ENCODE data around the gene TMEM233.

Gene TMEM233

DNA sequence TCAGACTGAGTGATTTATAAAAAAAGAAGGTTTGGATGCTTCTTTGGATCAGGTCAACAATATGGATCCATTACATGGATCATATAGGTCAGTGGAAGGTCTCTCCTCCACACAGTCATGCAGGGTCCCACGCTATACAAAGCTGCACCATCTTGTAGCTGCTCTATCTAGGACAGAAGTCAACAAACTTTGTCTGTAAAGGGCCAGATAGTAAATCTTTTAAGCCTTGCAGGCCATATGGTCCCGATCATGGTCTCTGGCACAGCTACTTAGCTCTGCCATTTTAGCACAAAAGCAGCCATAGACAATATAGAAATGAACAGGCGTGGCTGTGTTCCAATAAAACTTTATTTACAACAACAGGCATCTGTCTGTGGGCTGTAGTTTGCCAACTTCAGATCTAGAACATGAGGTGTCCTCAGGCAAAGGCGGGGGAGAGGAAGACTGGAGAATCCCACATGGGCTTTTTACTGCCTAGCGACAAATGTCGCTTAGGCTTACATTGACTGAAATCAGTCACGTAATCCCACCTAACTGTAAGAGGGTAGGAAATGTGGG lies 36.7 kb downstream of the TMEM233 start:
- no peaks in the 10 kb centered on the region for H3K79me2 ChIP-seq (ENCODE audit: insufficient read depth, low read length)
- H3K9ac ChIP-seq (ENCODE audit: low read depth, low read length), result no peak overlapping the region
- H3K4me2 ChIP-seq (ENCODE audit: insufficient read depth, low read length), result no peak overlapping the region
- no peak overlapping the region for H2AFZ ChIP-seq (ENCODE audit: low read depth, low read length)
- TF ChIP-seq, protein P1, sequence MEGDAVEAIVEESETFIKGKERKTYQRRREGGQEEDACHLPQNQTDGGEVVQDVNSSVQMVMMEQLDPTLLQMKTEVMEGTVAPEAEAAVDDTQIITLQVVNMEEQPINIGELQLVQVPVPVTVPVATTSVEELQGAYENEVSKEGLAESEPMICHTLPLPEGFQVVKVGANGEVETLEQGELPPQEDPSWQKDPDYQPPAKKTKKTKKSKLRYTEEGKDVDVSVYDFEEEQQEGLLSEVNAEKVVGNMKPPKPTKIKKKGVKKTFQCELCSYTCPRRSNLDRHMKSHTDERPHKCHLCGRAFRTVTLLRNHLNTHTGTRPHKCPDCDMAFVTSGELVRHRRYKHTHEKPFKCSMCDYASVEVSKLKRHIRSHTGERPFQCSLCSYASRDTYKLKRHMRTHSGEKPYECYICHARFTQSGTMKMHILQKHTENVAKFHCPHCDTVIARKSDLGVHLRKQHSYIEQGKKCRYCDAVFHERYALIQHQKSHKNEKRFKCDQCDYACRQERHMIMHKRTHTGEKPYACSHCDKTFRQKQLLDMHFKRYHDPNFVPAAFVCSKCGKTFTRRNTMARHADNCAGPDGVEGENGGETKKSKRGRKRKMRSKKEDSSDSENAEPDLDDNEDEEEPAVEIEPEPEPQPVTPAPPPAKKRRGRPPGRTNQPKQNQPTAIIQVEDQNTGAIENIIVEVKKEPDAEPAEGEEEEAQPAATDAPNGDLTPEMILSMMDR (IDR thresholded peaks at IDR 0.05; ENCODE audit: borderline replicate concordance, extremely low read depth, low read length, poor library complexity, severe bottlenecking), result no peak
- TF ChIP-seq EZH2 (IDR thresholded peaks at IDR 0.05; ENCODE audit: borderline replicate concordance, low read depth, low read length, severe bottlenecking), result no peak
- no peak overlapping the region for H3K4me3 ChIP-seq (ENCODE audit: low read depth in 1 of 2, low read length in 2 of 2)
- H3K36me3 ChIP-seq (ENCODE audit: insufficient read depth, low read length), result no peaks in the 10 kb centered on the region
- ATAC-seq (ENCODE audit: insufficient read depth, low read depth) (no peak), DNase-seq (no peak)
- no peak overlapping the region for H3K27ac ChIP-seq (ENCODE audit: low read length)
- H4K20me1 ChIP-seq (ENCODE audit: insufficient read depth, low read length), result no peaks in the 10 kb centered on the region
- H3K4me1 ChIP-seq (ENCODE audit: insufficient read depth, low read length), result no peaks in the 10 kb centered on the region
- H3K27me3 ChIP-seq (ENCODE audit: insufficient read depth, low read length, poor library complexity), result no peaks in the 10 kb centered on the region
- H3K9me3 ChIP-seq (ENCODE audit: insufficient read depth, low read length, severe bottlenecking), result no peaks in the 10 kb centered on the region

DNA sequence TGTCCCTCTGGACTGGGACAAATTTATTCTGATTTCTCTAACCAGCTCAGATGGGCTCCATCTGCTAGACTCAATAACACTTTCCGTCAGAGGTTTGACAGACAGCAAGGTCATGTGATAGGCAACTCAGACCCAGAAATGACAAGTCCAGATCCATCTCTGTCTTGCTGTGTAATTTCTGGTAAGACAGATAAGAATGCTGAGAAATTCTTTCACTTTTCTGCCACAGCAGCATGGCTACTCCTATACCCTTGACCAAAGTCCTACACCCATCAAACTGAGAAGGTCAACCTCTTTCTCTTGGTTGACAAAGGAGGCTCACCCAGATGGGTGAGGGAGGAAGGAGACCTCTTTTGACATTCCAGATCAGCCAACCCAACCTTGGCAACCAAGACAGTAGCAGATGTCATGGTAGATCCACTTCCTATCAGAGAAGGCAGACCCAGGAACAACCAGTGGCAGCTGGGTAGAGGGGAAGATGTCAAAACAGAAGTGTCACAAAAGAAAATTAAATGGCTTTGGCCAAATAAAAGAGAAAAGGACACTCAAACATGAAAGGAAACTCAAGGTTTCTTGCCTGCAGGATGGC lies 37.5 kb downstream of the TMEM233 start:
- Histone ChIP-seq H3K27ac (ENCODE audit: low read length) (no peak overlapping the region), H2AFZ (ENCODE audit: low read depth, low read length) (no peak overlapping the region), H3K4me2 (ENCODE audit: insufficient read depth, low read length) (no peak overlapping the region), H3K27me3 (ENCODE audit: insufficient read depth, low read length, poor library complexity) (peaks cover 4% of the 10 kb centered on the region), H3K4me3 (ENCODE audit: low read depth in 1 of 2, low read length in 2 of 2) (no peak overlapping the region), H3K79me2 (ENCODE audit: insufficient read depth, low read length) (no peaks in the 10 kb centered on the region), H3K4me1 (ENCODE audit: insufficient read depth, low read length) (no peaks in the 10 kb centered on the region), H4K20me1 (ENCODE audit: insufficient read depth, low read length) (no peaks in the 10 kb centered on the region), H3K36me3 (ENCODE audit: insufficient read depth, low read length) (no peaks in the 10 kb centered on the region), H3K9ac (ENCODE audit: low read depth, low read length) (no peak overlapping the region), H3K9me3 (ENCODE audit: insufficient read depth, low read length, severe bottlenecking) (no peaks in the 10 kb centered on the region)
- no peak for DNase-seq
- TF ChIP-seq EZH2 (IDR thresholded peaks at IDR 0.05; ENCODE audit: borderline replicate concordance, low read depth, low read length, severe bottlenecking), result no peak
- TF ChIP-seq, protein P1 (IDR thresholded peaks at IDR 0.05; ENCODE audit: borderline replicate concordance, extremely low read depth, low read length, poor library complexity, severe bottlenecking), result no peak
- ATAC-seq (ENCODE audit: insufficient read depth, low read depth), result no peak

GRCh38 chr12:119631930-119632678 lies 38.5 kb downstream of the TMEM233 start:
- Histone ChIP-seq H4K20me1 (ENCODE audit: insufficient read depth, low read length) (no peaks in the 10 kb centered on the region), H3K27me3 (ENCODE audit: insufficient read depth, low read length, poor library complexity) (peaks cover 4% of the 10 kb centered on the region), H3K9me3 (ENCODE audit: insufficient read depth, low read length, severe bottlenecking) (no peaks in the 10 kb centered on the region), H3K4me3 (ENCODE audit: low read depth in 1 of 2, low read length in 2 of 2) (no peak overlapping the region), H3K4me2 (ENCODE audit: insufficient read depth, low read length) (no peak overlapping the region), H3K36me3 (ENCODE audit: insufficient read depth, low read length) (no peaks in the 10 kb centered on the region), H3K27ac (ENCODE audit: low read length) (no peak overlapping the region), H3K79me2 (ENCODE audit: insufficient read depth, low read length) (no peaks in the 10 kb centered on the region), H3K4me1 (ENCODE audit: insufficient read depth, low read length) (no peaks in the 10 kb centered on the region), H2AFZ (ENCODE audit: low read depth, low read length) (no peak overlapping the region), H3K9ac (ENCODE audit: low read depth, low read length) (no peak overlapping the region)
- no peak for DNase-seq
- ATAC-seq (ENCODE audit: insufficient read depth, low read depth), result no peak
- TF ChIP-seq, protein P1 (IDR thresholded peaks at IDR 0.05; ENCODE audit: borderline replicate concordance, extremely low read depth, low read length, poor library complexity, severe bottlenecking), result no peak
- no peak for TF ChIP-seq EZH2 (IDR thresholded peaks at IDR 0.05; ENCODE audit: borderline replicate concordance, low read depth, low read length, severe bottlenecking)

Data from DND-41 (cell line).